HG03457 (cell line): ENCODE measurements around the gene MEIS1.

Experiments used
- ATAC-seq: cut with Tn5 transposase; IDR thresholded peaks from one replicate; pipeline ENCODE4 v1.9.1; 2021; ENCODE audit warnings: moderate number of reproducible peaks; ENCODE audit not compliant: unreplicated experiment

MEIS1 gene

GRCh38 chr2:66501267-66501666 is 66.3 kb downstream of the MEIS1 start:
- no peak for ATAC-seq

GRCh38 chr2:66506265-66506664 is 71.3 kb downstream of the MEIS1 start:
- no peak for ATAC-seq

GRCh38 chr2:66507673-66508201 is 72.8 kb downstream of the MEIS1 start:
- ATAC-seq, result no peak

GRCh38 chr2:66508484-66509071 is 73.7 kb downstream of the MEIS1 start:
- no peak for ATAC-seq

- no peak for ATAC-seq
These were observed 74.4 kb downstream of the MEIS1 start for GRCh38 chr2:66509326-66509811.

GRCh38 chr2:66512626-66513025 is 77.7 kb downstream of the MEIS1 start:
- no peak for ATAC-seq

GRCh38 chr2:66515743-66516142 is 80.8 kb downstream of the MEIS1 start:
- ATAC-seq, result no peak

GRCh38 chr2:66516499-66516898 is 81.6 kb downstream of the MEIS1 start:
- no peak for ATAC-seq

GRCh38 chr2:66517772-66518171 is 82.8 kb downstream of the MEIS1 start:
- no peak for ATAC-seq

- ATAC-seq, result no peak
These were observed 84.4 kb downstream of the MEIS1 start for GRCh38 chr2:66519264-66519843.

GRCh38 chr2:66521291-66521922 is 86.5 kb downstream of the MEIS1 start:
- no peak for ATAC-seq

- ATAC-seq, result no peak
These were observed 87.9 kb downstream of the MEIS1 start for GRCh38 chr2:66522611-66523376.

GRCh38 chr2:66523377-66523969 is 88.5 kb downstream of the MEIS1 start:
- no peak for ATAC-seq

- ATAC-seq, result no peak
These were observed 89.1 kb downstream of the MEIS1 start for GRCh38 chr2:66523990-66524389.

GRCh38 chr2:66525606-66526005 is 90.7 kb downstream of the MEIS1 start:
- no peak for ATAC-seq

GRCh38 chr2:66526180-66526579 is 91.3 kb downstream of the MEIS1 start:
- no peak for ATAC-seq

- ATAC-seq, result no peak
These were observed 94.2 kb downstream of the MEIS1 start for GRCh38 chr2:66528974-66529724.

- ATAC-seq, result no peak
These were observed 95.7 kb downstream of the MEIS1 start for GRCh38 chr2:66530651-66531050.

GRCh38 chr2:66531155-66531554 is 96.2 kb downstream of the MEIS1 start:
- ATAC-seq, result no peak

- ATAC-seq, result no peak
These were observed 96.6 kb downstream of the MEIS1 start for GRCh38 chr2:66531567-66531966.
